GM19395 (cell line): ENCODE results near the gene CDH11.

Experiments used
- ATAC-seq: cut with Tn5 transposase; IDR thresholded peaks from one replicate; pipeline ENCODE4 v1.9.1; 2021; ENCODE audit warnings: mild to moderate bottlenecking, moderate library complexity; ENCODE audit not compliant: unreplicated experiment

The CDH11 gene

GRCh38 chr16:65071433-65072311, 50.2 kb downstream of the CDH11 start:
- no peak for ATAC-seq

- no peak for ATAC-seq
These were observed 50.9 kb downstream of the CDH11 start for GRCh38 chr16:65070831-65071432.

DNA sequence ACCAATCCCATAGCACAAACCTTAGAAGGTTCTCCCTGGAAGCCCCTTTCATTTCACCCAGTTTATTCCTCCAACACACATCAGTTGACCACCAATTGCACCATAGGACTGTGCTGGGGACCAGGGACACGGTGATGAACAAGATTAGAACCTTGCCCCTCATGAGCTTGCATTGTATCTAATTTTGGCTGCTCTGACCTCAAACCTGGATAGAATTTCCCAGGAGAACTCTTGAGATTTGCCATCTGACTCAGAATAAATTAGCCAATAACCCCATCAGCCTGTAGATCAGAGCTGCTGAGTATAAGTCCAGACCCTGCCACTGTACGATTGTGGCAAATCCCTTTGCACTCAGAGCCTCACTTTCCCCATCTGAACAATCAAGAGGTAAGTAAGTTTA, 52.1 kb downstream of the CDH11 start:
- no peak for ATAC-seq

GRCh38 chr16:65069065-65069464, 52.8 kb downstream of the CDH11 start:
- ATAC-seq = no peak

GRCh38 chr16:65068151-65068740, 53.6 kb downstream of the CDH11 start:
- no peak for ATAC-seq

- no peak for ATAC-seq
These were observed 55.2 kb downstream of the CDH11 start for GRCh38 chr16:65066651-65067050.

GRCh38 chr16:65065031-65065430, 56.8 kb downstream of the CDH11 start:
- no peak for ATAC-seq

DNA sequence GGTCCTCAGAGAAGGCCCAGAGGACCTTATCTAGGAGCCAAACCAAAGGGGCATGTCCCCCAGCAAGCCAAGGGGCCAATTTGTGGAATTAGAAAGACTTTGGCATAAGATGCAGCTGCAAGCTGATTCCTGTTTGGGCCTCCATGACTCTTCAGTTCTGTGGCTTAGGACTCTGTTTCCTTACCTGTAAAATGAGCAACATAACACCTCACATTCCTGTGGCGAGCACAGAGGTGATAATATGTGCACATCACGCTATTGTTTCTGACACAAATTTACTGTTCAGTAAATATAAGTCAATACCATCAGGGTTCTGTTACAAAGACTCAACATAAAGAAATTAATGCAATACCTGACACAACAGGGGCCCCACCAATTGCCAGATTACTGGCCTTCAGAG, 57.7 kb downstream of the CDH11 start:
- no peak for ATAC-seq

- no peak for ATAC-seq
These were observed 58.9 kb downstream of the CDH11 start for GRCh38 chr16:65062736-65063583.

GRCh38 chr16:65061935-65062518, 59.8 kb downstream of the CDH11 start:
- no peak for ATAC-seq

- no peak for ATAC-seq
These were observed 60.6 kb downstream of the CDH11 start for GRCh38 chr16:65061263-65061662.

DNA sequence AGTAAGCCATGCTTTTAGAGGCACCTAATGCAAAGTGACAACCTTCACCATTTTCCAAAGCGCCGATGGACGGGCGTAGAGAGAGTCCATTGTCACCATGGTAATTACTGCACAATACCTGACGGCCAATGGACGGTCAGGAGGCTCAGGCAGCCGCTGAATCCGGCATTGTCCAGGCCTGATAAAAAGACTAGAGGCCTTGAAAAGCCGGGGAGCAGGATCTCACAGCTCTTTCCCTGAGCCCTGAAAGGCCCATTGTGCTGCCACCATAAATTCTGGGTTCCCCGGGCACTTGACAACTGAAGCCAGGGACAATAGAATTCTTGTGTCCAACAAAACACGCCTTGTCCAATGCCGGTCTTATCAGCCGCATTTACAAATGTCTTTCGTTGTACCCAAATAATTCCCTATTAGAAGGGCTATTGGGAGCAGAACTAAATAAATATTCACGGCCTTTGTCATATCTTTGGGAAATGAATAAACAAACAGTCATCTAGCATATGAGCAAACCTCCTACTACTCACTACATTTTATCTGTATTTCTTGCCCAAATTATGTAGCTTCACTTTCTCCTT, 62.4 kb downstream of the CDH11 start:
- no peak for ATAC-seq

DNA sequence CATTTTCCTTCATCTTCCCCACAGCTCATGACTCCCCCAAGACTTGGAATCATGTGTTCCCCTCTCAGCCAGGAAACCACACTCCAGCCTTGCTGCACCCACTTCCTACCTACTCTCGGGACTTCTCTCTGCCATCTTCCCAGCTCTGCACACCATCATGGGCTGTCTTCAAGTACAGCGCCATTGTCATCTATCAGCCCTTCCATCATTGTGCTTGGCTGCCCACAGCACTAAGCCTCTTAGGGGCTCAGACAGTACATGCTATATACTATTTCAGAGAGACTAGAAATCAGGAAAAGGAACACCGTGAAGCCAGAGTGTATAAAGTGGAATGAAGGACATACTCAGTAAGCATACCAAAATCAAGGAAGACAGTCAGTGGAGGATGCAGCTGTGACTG, 64.7 kb downstream of the CDH11 start:
- no peak for ATAC-seq

DNA sequence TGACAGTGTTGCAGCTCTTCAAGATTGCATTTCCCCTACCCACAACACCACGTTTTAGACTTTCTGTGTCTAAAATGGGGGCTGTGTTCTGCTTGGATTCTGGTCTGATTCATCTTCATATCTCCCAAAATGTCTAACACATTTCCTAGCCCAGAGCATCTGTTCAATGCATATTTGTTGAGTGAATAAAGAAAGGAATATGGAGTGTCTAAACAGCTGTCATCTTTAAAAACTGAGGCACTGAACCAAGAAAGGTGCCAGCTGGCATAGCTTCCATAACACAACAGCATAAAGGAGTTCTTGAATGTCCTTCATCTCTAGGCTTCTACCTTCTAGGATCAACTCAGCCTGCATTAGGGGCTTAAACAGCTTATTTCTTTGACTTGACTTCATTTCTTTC, 67.4 kb downstream of the CDH11 start:
- no peak for ATAC-seq

DNA sequence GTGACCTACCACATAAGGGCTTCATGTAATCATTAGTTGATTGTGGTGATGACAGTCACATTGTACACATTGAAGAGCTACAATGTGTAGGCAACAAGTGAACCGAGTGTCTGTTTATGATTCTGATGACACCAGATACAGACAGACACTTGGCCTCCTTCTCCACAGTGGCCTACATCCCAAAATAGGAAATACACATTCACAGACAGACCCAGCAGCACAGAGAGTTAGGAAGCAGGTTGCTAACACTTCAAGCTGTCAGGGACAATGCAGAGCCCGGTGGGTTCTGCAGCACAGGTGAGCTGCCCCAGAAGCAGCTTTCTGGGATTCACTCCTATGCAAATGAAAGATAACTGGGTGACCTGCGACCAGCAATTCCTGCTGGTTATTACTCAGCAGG, 72.2 kb downstream of the CDH11 start:
- no peak for ATAC-seq

DNA sequence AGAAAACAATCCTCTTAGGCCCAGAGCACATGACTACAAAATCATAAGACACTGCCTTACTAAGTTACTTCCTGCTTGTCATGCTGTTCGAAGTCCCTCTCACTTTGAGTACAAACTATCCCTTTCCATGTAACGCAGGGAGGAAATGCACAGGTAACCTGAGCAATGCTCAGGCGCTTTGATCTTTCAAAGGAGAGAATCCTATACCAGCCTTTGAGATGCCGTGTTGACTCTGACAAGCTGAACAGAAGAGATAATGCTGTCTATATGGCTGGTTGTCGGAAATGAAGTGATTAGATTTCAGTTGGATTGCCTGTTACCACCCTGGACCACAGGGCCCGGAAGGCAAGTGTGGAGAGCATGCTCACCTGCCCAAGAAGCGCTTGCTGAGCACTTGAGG, 75.9 kb downstream of the CDH11 start:
- no peak for ATAC-seq

DNA sequence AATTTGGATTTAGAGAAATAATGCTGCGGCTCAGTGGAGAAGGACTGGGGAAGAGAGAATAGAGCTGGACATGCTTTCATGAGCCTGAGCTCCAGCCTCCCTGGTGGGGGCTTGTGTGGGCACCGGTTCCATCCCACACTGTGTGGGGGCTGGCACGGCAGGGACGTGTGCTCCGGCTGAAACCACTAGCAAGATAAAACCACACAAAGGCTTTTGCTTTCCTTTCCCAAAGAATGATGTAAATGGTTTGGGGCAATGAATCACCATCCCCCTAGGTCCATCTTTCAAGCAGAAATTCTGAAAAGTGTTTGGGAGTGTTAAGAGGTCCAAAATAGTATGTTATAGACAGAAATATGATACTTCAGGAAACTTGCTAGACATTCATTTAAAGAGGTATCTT, 77.0 kb downstream of the CDH11 start:
- ATAC-seq = no peak

DNA sequence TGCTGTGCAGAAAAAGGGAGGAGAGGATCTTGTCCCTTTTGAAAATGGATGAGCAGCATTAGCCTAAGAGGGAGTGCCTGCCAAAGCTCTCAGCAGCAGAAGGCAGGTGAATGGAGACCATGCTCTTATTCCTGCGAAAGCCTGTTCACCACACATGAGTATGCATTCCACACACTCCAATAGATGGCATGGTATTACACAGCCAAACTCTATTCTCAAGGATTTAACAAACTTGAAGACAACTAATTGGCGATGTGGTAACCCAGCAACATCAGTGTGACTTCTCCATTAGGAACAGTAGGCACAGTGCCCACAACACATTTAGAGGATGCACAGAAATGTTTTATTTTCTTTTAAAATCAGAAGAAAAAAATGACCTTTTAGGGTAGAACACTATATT, 77.8 kb downstream of the CDH11 start:
- ATAC-seq = no peak

GRCh38 chr16:65042438-65043365, 79.2 kb downstream of the CDH11 start:
- ATAC-seq = no peak
